SU-DHL-6 (cell line): ENCODE measurements around the gene KDM1A.

Experiments
- H2AFZ ChIP-seq: fragments of 200-600 bp; sonication (generic); 2 replicates; pipeline ENCODE4 v1.6.1; 2014; ENCODE audit warnings: low read depth, mild to moderate bottlenecking, moderate library complexity, mixed read lengths, antibody characterized with exemption, low read length; ENCODE audit not compliant: severe bottlenecking
- H3F3A ChIP-seq: fragments of 200-600 bp; shearing (Covaris generic); 2 replicates; pipeline ENCODE4 v1.6.0; 2016; ENCODE audit warnings: antibody characterized with exemption, mild to moderate bottlenecking; ENCODE audit not compliant: insufficient read depth
- H3K27ac ChIP-seq: fragments of 200-600 bp; sonication (generic); 2 replicates; pipeline ENCODE4 v1.5.1; 2016; ENCODE audit warnings: low read depth, mild to moderate bottlenecking, low read length, moderate library complexity, mixed read lengths
- H3K27me3 ChIP-seq: fragments of 200-600 bp; sonication (generic), shearing (Covaris generic); 2 replicates; pipeline ENCODE4 v1.6.0; 2014; ENCODE audit warnings: mild to moderate bottlenecking, low read length
- H3K36me3 ChIP-seq: fragments of 200-600 bp; sonication (generic); 2 replicates; pipeline ENCODE4 v1.6.1; 2014; ENCODE audit warnings: mild to moderate bottlenecking, low read length, mixed read lengths
- H3K4me2 ChIP-seq: fragments of 300-600, 200-600 bp; shearing (Covaris generic), sonication (generic); 2 replicates; pipeline ENCODE4 v1.6.0; 2014; ENCODE audit warnings: low read length, low read depth, mild to moderate bottlenecking; ENCODE audit not compliant: poor library complexity, severe bottlenecking
- H3K4me3 ChIP-seq: fragments of 200-600 bp; sonication (generic); 2 replicates; pipeline ENCODE4 v1.5.1; 2014; ENCODE audit warnings: antibody characterized with exemption, low read length, mild to moderate bottlenecking, mixed read lengths; ENCODE audit not compliant: insufficient read depth, poor library complexity, severe bottlenecking
- H3K79me2 ChIP-seq: fragments of 200-600 bp; sonication (generic); 2 replicates; pipeline ENCODE4 v1.6.1; 2014; ENCODE audit warnings: mild to moderate bottlenecking, low read length, moderate library complexity; ENCODE audit not compliant: insufficient read depth
- H3K9ac ChIP-seq: fragments of 200-600 bp; sonication (generic); 2 replicates; pipeline ENCODE4 v1.7.0; 2014; ENCODE audit warnings: mild to moderate bottlenecking, low read length
- H3K9me2 ChIP-seq: fragments of 200-600 bp; sonication (generic); replicated peaks from 2 replicates; pipeline ENCODE4 v1.6.1; 2014; ENCODE audit warnings: low read length; ENCODE audit not compliant: insufficient read depth
- H3K9me3 ChIP-seq: fragments of 200-600 bp; sonication (generic); 2 replicates; pipeline ENCODE4 v1.6.1; 2014; ENCODE audit warnings: low read length, mixed read lengths; ENCODE audit not compliant: insufficient read depth
- H4K20me1 ChIP-seq: fragments of 200-600 bp; sonication (generic); 2 replicates; pipeline ENCODE4 v1.6.1; 2014; ENCODE audit warnings: low read depth, mild to moderate bottlenecking, antibody characterized with exemption, low read length, moderate library complexity, mixed read lengths
- EZH2phosphoT487 ChIP-seq: fragments of 200-600 bp; sonication (generic), shearing (Covaris generic); conservative IDR thresholded peaks from 2 replicates; pipeline ENCODE4 v1.6.1; 2018; ENCODE audit warnings: mild to moderate bottlenecking, antibody characterized with exemption, low read length, moderate library complexity, mixed read lengths
- TF ChIP-seq, protein P1 (sequence below): fragments of 200-600 bp; sonication (generic); IDR thresholded peaks from one replicate; pipeline ENCODE4 v1.5.1; 2017; ENCODE audit warnings: antibody characterized with exemption, mild to moderate bottlenecking, low read length, moderate library complexity; ENCODE audit not compliant: insufficient read depth, poor library complexity, severe bottlenecking

Gene KDM1A

DNA sequence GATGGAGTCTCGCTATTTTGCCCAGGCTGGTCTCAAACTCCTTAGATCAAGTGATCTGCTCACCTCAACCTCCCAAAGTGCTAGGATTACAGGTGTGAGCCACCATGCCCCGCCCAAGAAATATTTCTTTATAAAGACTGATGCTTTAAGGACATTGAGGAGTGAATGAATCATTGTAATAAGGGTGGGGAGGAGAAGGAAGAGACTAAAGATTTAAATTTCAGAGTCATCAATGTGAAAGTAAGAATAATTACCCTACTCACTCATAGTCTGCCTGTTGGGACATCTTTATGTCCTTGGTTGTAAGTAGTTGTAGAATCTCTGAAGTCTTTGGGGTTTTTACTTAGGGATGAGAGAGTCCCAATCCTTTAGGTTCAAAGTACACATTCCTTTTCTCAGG, 7.3 kb downstream of the KDM1A start:
- Histone ChIP-seq H4K20me1 (peaks cover 22% of the 10 kb centered on the region), H3K4me2 (no peak overlapping the region)

DNA sequence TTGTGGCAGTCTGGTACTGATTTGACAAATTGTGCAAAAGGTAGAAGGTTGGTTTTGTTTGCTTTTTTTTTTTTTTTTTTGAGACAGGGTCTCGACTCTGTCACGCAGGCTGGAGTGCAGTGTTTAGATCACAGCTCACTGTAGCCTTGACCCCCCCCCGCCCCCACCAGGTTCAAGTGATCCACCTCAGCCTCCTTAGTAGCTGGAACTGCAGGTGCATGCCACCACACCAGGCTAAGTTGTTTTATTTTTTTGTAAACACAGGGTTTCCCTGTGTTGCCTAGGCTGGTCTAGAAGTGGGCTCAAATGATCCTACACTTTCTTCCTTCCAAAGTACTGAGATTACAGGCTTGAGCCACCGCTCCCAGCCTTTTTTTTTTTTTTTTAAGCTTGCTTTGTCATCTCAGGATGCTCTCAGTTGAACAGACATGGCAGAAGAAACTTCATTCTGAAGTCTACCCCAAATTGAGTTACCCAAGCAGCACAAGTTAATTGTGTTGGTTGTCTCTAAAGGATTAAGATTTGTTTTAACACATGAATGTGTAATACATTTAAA, 8.2 kb downstream of the KDM1A start:
- Histone ChIP-seq H3K4me2 (no peak overlapping the region), H3K9me3 (no peaks in the 10 kb centered on the region), H3K36me3 (peaks cover 8% of the 10 kb centered on the region; the same call in 1 of the 2 replicates), H3K4me3 (no peak overlapping the region), H3K27me3 (no peaks in the 10 kb centered on the region), H3F3A (peaks cover 24% of the 10 kb centered on the region), H3K79me2 (peaks cover 89% of the 10 kb centered on the region), H4K20me1 (peaks cover 22% of the 10 kb centered on the region), H3K9ac (no peak overlapping the region), H2AFZ (no peak overlapping the region), H3K27ac (no peak overlapping the region), H3K9me2 (no peaks in the 10 kb centered on the region)
- TF ChIP-seq EZH2phosphoT487: no peak
- TF ChIP-seq, protein P1, sequence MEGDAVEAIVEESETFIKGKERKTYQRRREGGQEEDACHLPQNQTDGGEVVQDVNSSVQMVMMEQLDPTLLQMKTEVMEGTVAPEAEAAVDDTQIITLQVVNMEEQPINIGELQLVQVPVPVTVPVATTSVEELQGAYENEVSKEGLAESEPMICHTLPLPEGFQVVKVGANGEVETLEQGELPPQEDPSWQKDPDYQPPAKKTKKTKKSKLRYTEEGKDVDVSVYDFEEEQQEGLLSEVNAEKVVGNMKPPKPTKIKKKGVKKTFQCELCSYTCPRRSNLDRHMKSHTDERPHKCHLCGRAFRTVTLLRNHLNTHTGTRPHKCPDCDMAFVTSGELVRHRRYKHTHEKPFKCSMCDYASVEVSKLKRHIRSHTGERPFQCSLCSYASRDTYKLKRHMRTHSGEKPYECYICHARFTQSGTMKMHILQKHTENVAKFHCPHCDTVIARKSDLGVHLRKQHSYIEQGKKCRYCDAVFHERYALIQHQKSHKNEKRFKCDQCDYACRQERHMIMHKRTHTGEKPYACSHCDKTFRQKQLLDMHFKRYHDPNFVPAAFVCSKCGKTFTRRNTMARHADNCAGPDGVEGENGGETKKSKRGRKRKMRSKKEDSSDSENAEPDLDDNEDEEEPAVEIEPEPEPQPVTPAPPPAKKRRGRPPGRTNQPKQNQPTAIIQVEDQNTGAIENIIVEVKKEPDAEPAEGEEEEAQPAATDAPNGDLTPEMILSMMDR: no peak

More for the DNA sequence above, 7.3 kb downstream of the KDM1A start:
- Histone ChIP-seq H3K9me2 (no peaks in the 10 kb centered on the region), H3K9me3 (no peaks in the 10 kb centered on the region), H3K4me3 (no peak overlapping the region), H3K36me3 (peaks cover 14% of the 10 kb centered on the region), H3F3A (peaks cover 15% of the 10 kb centered on the region), H3K79me2 (peaks cover 96% of the 10 kb centered on the region), H3K9ac (no peak overlapping the region), H3K27me3 (no peaks in the 10 kb centered on the region), H3K27ac (no peak overlapping the region), H2AFZ (no peak overlapping the region)
- TF ChIP-seq, protein P1: no peak
- TF ChIP-seq EZH2phosphoT487: no peak

DNA sequence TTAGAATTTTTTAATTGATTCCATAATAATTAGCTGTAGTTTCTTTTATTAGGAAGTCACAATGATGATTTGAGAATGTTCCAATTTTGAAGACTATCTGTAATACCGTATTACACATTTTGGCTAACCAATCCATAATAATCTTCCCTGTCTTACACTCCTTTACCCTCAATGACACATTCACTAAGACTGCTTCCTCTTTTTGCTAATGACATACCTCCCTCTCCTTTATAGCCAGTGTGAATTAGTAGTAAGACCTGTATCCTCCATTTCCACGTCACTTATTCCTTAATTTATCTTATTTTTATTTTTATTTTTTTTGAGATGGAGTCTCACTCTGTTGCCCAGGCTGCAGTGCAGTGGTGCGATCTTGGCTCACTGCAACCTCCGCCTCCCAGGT, 10.1 kb downstream of the KDM1A start:
- Histone ChIP-seq H3K79me2 (peaks cover 83% of the 10 kb centered on the region), H3F3A (peaks cover 29% of the 10 kb centered on the region), H2AFZ (no peak overlapping the region), H3K9me2 (no peaks in the 10 kb centered on the region), H3K9me3 (no peaks in the 10 kb centered on the region), H3K4me2 (no peak overlapping the region), H3K9ac (no peak overlapping the region), H3K27me3 (no peaks in the 10 kb centered on the region), H3K36me3 (no peaks in the 10 kb centered on the region), H3K4me3 (no peak overlapping the region), H3K27ac (no peak overlapping the region), H4K20me1 (peaks cover 14% of the 10 kb centered on the region; the same call in 1 of the 2 replicates)
- TF ChIP-seq EZH2phosphoT487: no peak
- TF ChIP-seq, protein P1: no peak
